Measurements from ENCODE around the gene SH3TC2.

- TF ChIP-seq POLR2AphosphoS5 (IDR thresholded peaks at IDR 0.05) (no peak), POLR2A (IDR thresholded peaks at IDR 0.05) (no peak), EP300 (IDR thresholded peaks at IDR 0.05) (no peak), CTCF (IDR thresholded peaks at IDR 0.05) (no peak)
Observed at GRCh38 chr5:149013796-149014195, 49.1 kb downstream of the SH3TC2 start.
